OCI-LY3 (cell line): Measurements from ENCODE around the gene RRP7A.

Experiments
- CTCF ChIP-seq: fragments of 200-600, 300-600 bp; sonication (generic); IDR thresholded peaks from 2 replicates; pipeline ENCODE4 v1.5.1; 2014; ENCODE audit warnings: antibody characterized with exemption, low read length, low read depth
- EZH2phosphoT487 ChIP-seq: fragments of 200-600 bp; shearing (Covaris generic); IDR thresholded peaks from 2 replicates; pipeline ENCODE4 v1.6.1; 2018; ENCODE audit warnings: antibody characterized with exemption, mixed run types, low read depth

- TF ChIP-seq CTCF (no peak), EZH2phosphoT487 (no peak)
Measured at GRCh38 chr22:42521228-42521546, 1.6 kb upstream of the RRP7A start.
